PC-3 (cell line): ENCODE measurements around the gene SMAD1.

Source experiments
- EZH2 ChIP-seq: fragments of 300-600 bp; sonication (generic); IDR thresholded peaks from one replicate; pipeline ENCODE4 v1.6.1; 2017; ENCODE audit warnings: antibody characterized with exemption, mild to moderate bottlenecking, low read length; ENCODE audit not compliant: unreplicated experiment
- TF ChIP-seq, protein P1 (sequence below): fragments of 300-600 bp; sonication (generic); conservative IDR thresholded peaks from 2 replicates; pipeline ENCODE4 v1.5.1; 2017; ENCODE audit warnings: antibody characterized with exemption, low read depth, mild to moderate bottlenecking, low read length

DNA sequence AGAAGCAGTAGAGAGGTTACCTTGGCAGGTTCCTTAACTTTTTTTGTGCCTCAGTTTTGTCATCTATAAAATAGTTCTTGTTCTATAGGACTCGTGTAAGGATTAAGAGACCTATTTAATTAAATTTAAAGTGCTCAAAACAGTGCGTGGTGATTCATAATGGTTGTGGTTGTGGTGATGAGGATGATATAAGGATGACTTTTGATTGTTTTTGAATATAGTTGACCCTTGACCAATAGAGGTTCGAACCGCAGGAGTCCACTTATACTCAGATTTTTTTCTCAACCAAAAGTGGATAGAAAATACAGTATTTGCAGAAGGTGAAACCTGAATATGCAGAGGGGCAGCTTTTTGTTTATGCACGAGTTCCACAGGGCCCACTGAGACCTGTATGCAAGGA is 14.6 kb downstream of the SMAD1 start:
- TF ChIP-seq, protein P1, sequence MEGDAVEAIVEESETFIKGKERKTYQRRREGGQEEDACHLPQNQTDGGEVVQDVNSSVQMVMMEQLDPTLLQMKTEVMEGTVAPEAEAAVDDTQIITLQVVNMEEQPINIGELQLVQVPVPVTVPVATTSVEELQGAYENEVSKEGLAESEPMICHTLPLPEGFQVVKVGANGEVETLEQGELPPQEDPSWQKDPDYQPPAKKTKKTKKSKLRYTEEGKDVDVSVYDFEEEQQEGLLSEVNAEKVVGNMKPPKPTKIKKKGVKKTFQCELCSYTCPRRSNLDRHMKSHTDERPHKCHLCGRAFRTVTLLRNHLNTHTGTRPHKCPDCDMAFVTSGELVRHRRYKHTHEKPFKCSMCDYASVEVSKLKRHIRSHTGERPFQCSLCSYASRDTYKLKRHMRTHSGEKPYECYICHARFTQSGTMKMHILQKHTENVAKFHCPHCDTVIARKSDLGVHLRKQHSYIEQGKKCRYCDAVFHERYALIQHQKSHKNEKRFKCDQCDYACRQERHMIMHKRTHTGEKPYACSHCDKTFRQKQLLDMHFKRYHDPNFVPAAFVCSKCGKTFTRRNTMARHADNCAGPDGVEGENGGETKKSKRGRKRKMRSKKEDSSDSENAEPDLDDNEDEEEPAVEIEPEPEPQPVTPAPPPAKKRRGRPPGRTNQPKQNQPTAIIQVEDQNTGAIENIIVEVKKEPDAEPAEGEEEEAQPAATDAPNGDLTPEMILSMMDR = no peak
- TF ChIP-seq EZH2 = no peak
